ENCODE data around the gene ZNF532.

DNA sequence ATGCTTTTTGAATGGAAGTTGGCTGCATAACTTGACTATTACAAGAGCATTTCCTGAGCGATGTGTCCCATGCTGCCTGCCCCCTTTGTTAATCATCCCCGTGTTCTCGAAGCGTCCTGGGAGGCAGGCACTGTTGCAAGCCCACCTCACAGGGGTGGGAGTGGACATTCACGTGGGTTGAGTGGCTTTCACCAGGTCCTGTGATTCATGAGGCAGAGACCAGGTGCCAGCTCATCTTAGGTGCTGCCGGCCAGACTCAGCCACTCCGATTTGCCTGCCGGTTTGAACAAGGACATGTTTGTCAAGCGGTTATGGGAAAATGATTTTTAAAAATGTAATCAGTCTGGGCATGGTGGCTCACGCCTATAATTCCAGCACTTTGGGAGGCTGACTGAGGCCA lies 112.5 kb downstream of the ZNF532 start:
- TF ChIP-seq, protein P1, sequence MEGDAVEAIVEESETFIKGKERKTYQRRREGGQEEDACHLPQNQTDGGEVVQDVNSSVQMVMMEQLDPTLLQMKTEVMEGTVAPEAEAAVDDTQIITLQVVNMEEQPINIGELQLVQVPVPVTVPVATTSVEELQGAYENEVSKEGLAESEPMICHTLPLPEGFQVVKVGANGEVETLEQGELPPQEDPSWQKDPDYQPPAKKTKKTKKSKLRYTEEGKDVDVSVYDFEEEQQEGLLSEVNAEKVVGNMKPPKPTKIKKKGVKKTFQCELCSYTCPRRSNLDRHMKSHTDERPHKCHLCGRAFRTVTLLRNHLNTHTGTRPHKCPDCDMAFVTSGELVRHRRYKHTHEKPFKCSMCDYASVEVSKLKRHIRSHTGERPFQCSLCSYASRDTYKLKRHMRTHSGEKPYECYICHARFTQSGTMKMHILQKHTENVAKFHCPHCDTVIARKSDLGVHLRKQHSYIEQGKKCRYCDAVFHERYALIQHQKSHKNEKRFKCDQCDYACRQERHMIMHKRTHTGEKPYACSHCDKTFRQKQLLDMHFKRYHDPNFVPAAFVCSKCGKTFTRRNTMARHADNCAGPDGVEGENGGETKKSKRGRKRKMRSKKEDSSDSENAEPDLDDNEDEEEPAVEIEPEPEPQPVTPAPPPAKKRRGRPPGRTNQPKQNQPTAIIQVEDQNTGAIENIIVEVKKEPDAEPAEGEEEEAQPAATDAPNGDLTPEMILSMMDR (IDR thresholded peaks at IDR 0.05): no peak
- no peak for TF ChIP-seq EZH2 (IDR thresholded peaks at IDR 0.05)
- TF ChIP-seq EZH2phosphoT487 (IDR thresholded peaks at IDR 0.05): no peak
